Karpas-422 (cell line): ENCODE results near the gene PRRX1. TPM values are rescaled to one million over a fixed set of nuclear protein-coding genes. Genes with fewer than 3 reads are reported as not detected.

Experiments
- DNase-seq: peaks from one replicate; pipeline ENCODE4 v3.0.0-alpha.2; 2015
- H2AFZ ChIP-seq: fragments of 200-600 bp; sonication (generic); 2 replicates; pipeline ENCODE4 v1.6.1; 2014; ENCODE audit warnings: antibody characterized with exemption, low read length, mixed read lengths
- H3K27ac ChIP-seq: fragments of 200-600 bp; sonication (generic); 2 replicates; pipeline ENCODE4 v1.5.1; 2014; ENCODE audit warnings: mild to moderate bottlenecking, low read length, moderate library complexity
- H3K27me3 ChIP-seq: fragments of 200-600 bp; sonication (generic); 2 replicates; pipeline ENCODE4 v1.6.1; 2014; ENCODE audit warnings: low read length, mixed read lengths
- H3K36me3 ChIP-seq: fragments of 200-600 bp; sonication (generic); 2 replicates; pipeline ENCODE4 v1.6.1; 2014; ENCODE audit warnings: low read length, mixed read lengths; ENCODE audit not compliant: insufficient read depth
- H3K4me1 ChIP-seq: fragments of 200-600 bp; sonication (generic); 2 replicates; pipeline ENCODE4 v1.6.1; 2014; ENCODE audit warnings: mild to moderate bottlenecking, low read length, mixed read lengths
- H3K4me2 ChIP-seq: fragments of 200-600 bp; sonication (generic); 2 replicates; pipeline ENCODE4 v1.6.1; 2014; ENCODE audit warnings: low read length, low read depth, mild to moderate bottlenecking; ENCODE audit not compliant: poor library complexity, severe bottlenecking
- H3K4me3 ChIP-seq: fragments of 200-600 bp; sonication (generic); 2 replicates; pipeline ENCODE4 v1.5.1; 2014; ENCODE audit warnings: mild to moderate bottlenecking, antibody characterized with exemption, low read length, mixed read lengths
- H3K79me2 ChIP-seq: fragments of 200-600 bp; sonication (generic); 2 replicates; pipeline ENCODE4 v1.6.1; 2014; ENCODE audit warnings: mild to moderate bottlenecking, low read length, mixed read lengths
- H3K9ac ChIP-seq: fragments of 200-600 bp; sonication (generic); 2 replicates; pipeline ENCODE4 v1.6.0; 2014; ENCODE audit warnings: low read length
- H3K9me2 ChIP-seq: fragments of 200-600 bp; sonication (generic), shearing (Covaris generic); replicated peaks from 2 replicates; pipeline ENCODE4 v1.6.0; 2014; ENCODE audit warnings: mild to moderate bottlenecking, low read length, moderate library complexity; ENCODE audit not compliant: insufficient read depth
- H3K9me3 ChIP-seq: fragments of 300-700, 200-600 bp; sonication (generic); 2 replicates; pipeline ENCODE4 v1.6.1; 2014; ENCODE audit warnings: low read length, mixed read lengths
- H4K20me1 ChIP-seq: fragments of 200-600 bp; sonication (generic); 2 replicates; pipeline ENCODE4 v1.6.1; 2014; ENCODE audit warnings: mild to moderate bottlenecking, antibody characterized with exemption, low read length, low read depth; ENCODE audit not compliant: insufficient read depth
- total RNA-seq: library from RNA; depleted of rRNA; stranded (reverse); fragments of >200 nt; shearing (Covaris generic); gene quantifications from 2 replicates; pipeline ENCODE4 v1.2.3, GENCODE V29; 2014; ENCODE audit warnings: low replicate concordance

The PRRX1 gene
- total RNA-seq, 1 experiment from 2014 or later: not detected

GRCh38 chr1:170676628-170677027 is 12.7 kb downstream of the PRRX1 start:
- no peak overlapping the region for H3K4me3 ChIP-seq
- DNase-seq: no peak
- no peaks in the 10 kb centered on the region for H3K36me3 ChIP-seq
- H3K27me3 ChIP-seq: no peaks in the 10 kb centered on the region
- H3K27ac ChIP-seq: no peak overlapping the region
- no peak overlapping the region for H3K4me2 ChIP-seq
- H3K9ac ChIP-seq: no peak overlapping the region
- H2AFZ ChIP-seq: no peak overlapping the region
- no peaks in the 10 kb centered on the region for H3K4me1 ChIP-seq
- no peaks in the 10 kb centered on the region for H4K20me1 ChIP-seq
- H3K9me3 ChIP-seq: no peaks in the 10 kb centered on the region
- no peaks in the 10 kb centered on the region for H3K79me2 ChIP-seq
- H3K9me2 ChIP-seq: no peaks in the 10 kb centered on the region

- Histone ChIP-seq H3K27ac (no peak overlapping the region), H3K4me3 (no peak overlapping the region), H3K36me3 (no peaks in the 10 kb centered on the region), H3K4me1 (no peaks in the 10 kb centered on the region), H4K20me1 (no peaks in the 10 kb centered on the region), H3K9ac (no peak overlapping the region), H3K79me2 (no peaks in the 10 kb centered on the region), H2AFZ (no peak overlapping the region), H3K27me3 (no peaks in the 10 kb centered on the region), H3K9me2 (no peaks in the 10 kb centered on the region), H3K4me2 (no peak overlapping the region), H3K9me3 (no peaks in the 10 kb centered on the region)
- no peak for DNase-seq
Measured at GRCh38 chr1:170678027-170678600, 14.2 kb downstream of the PRRX1 start.

- no peaks in the 10 kb centered on the region for H3K4me1 ChIP-seq
Measured at GRCh38 chr1:170680428-170680827, 16.5 kb downstream of the PRRX1 start.

GRCh38 chr1:170682169-170682568 is 18.2 kb downstream of the PRRX1 start:
- Histone ChIP-seq H3K4me2 (no peak overlapping the region), H4K20me1 (no peaks in the 10 kb centered on the region), H3K9me3 (no peaks in the 10 kb centered on the region), H3K4me1 (no peaks in the 10 kb centered on the region), H3K4me3 (no peak overlapping the region), H2AFZ (no peak overlapping the region), H3K36me3 (no peaks in the 10 kb centered on the region), H3K9ac (no peak overlapping the region), H3K9me2 (no peaks in the 10 kb centered on the region), H3K27ac (no peak overlapping the region), H3K79me2 (no peaks in the 10 kb centered on the region), H3K27me3 (no peaks in the 10 kb centered on the region)
- DNase-seq: no peak

More at GRCh38 chr1:170680428-170680827, 16.5 kb downstream of the PRRX1 start:
- Histone ChIP-seq H3K79me2 (no peaks in the 10 kb centered on the region), H3K9me3 (no peaks in the 10 kb centered on the region), H3K4me2 (no peak overlapping the region), H3K27me3 (no peaks in the 10 kb centered on the region), H2AFZ (no peak overlapping the region), H3K4me3 (no peak overlapping the region), H3K36me3 (no peaks in the 10 kb centered on the region), H3K9me2 (no peaks in the 10 kb centered on the region), H3K27ac (no peak overlapping the region), H3K9ac (no peak overlapping the region), H4K20me1 (no peaks in the 10 kb centered on the region)
- no peak for DNase-seq

- Histone ChIP-seq H3K27me3 (no peaks in the 10 kb centered on the region), H3K9me3 (no peaks in the 10 kb centered on the region), H3K4me2 (no peak overlapping the region), H4K20me1 (no peaks in the 10 kb centered on the region), H3K4me3 (no peak overlapping the region), H3K36me3 (no peaks in the 10 kb centered on the region), H2AFZ (no peak overlapping the region), H3K4me1 (no peaks in the 10 kb centered on the region), H3K27ac (no peak overlapping the region), H3K9me2 (no peaks in the 10 kb centered on the region), H3K9ac (no peak overlapping the region), H3K79me2 (no peaks in the 10 kb centered on the region)
- DNase-seq: no peak
Measured at GRCh38 chr1:170682809-170683208, 18.9 kb downstream of the PRRX1 start.

- H3K79me2 ChIP-seq: no peaks in the 10 kb centered on the region
- no peak for DNase-seq
- H3K9ac ChIP-seq: no peak overlapping the region
- no peak overlapping the region for H3K4me3 ChIP-seq
- H4K20me1 ChIP-seq: no peaks in the 10 kb centered on the region
- H3K4me2 ChIP-seq: no peak overlapping the region
- no peak overlapping the region for H2AFZ ChIP-seq
- no peaks in the 10 kb centered on the region for H3K9me2 ChIP-seq
- no peak overlapping the region for H3K27ac ChIP-seq
- no peaks in the 10 kb centered on the region for H3K9me3 ChIP-seq
- H3K4me1 ChIP-seq: no peaks in the 10 kb centered on the region
- no peaks in the 10 kb centered on the region for H3K36me3 ChIP-seq
- H3K27me3 ChIP-seq: no peaks in the 10 kb centered on the region
Measured at GRCh38 chr1:170685166-170685565, 21.2 kb downstream of the PRRX1 start.

GRCh38 chr1:170686291-170686690 is 22.4 kb downstream of the PRRX1 start:
- H3K9me3 ChIP-seq: no peaks in the 10 kb centered on the region
- no peaks in the 10 kb centered on the region for H3K36me3 ChIP-seq
- no peak overlapping the region for H3K27ac ChIP-seq
- H3K9ac ChIP-seq: no peak overlapping the region
- no peak for DNase-seq
- H2AFZ ChIP-seq: no peak overlapping the region
- H3K9me2 ChIP-seq: no peaks in the 10 kb centered on the region
- H3K4me3 ChIP-seq: no peak overlapping the region
- H3K4me1 ChIP-seq: no peaks in the 10 kb centered on the region
- H3K27me3 ChIP-seq: no peaks in the 10 kb centered on the region
- no peaks in the 10 kb centered on the region for H4K20me1 ChIP-seq
- H3K4me2 ChIP-seq: no peak overlapping the region
- no peaks in the 10 kb centered on the region for H3K79me2 ChIP-seq

GRCh38 chr1:170687621-170688020 is 23.7 kb downstream of the PRRX1 start:
- Histone ChIP-seq H3K9me2 (no peaks in the 10 kb centered on the region), H4K20me1 (no peaks in the 10 kb centered on the region), H3K27me3 (no peaks in the 10 kb centered on the region), H3K79me2 (no peaks in the 10 kb centered on the region), H3K9ac (no peak overlapping the region), H3K9me3 (no peaks in the 10 kb centered on the region), H3K27ac (no peak overlapping the region), H3K4me1 (no peaks in the 10 kb centered on the region), H3K4me3 (no peak overlapping the region), H2AFZ (no peak overlapping the region), H3K36me3 (no peaks in the 10 kb centered on the region), H3K4me2 (no peak overlapping the region)
- DNase-seq: no peak

GRCh38 chr1:170691258-170691657 is 27.3 kb downstream of the PRRX1 start:
- H3K27ac ChIP-seq: no peak overlapping the region
- H3K27me3 ChIP-seq: 0 out of 2 replicates have a peak, but pooled peaks cover 3% of the 10 kb centered on the region
- no peaks in the 10 kb centered on the region for H4K20me1 ChIP-seq
- H3K4me3 ChIP-seq: no peak overlapping the region
- H3K9me3 ChIP-seq: no peaks in the 10 kb centered on the region
- no peak overlapping the region for H2AFZ ChIP-seq
- H3K9ac ChIP-seq: no peak overlapping the region
- no peak overlapping the region for H3K4me2 ChIP-seq
- no peak for DNase-seq
- no peaks in the 10 kb centered on the region for H3K79me2 ChIP-seq
- no peaks in the 10 kb centered on the region for H3K4me1 ChIP-seq
- no peaks in the 10 kb centered on the region for H3K9me2 ChIP-seq
- no peaks in the 10 kb centered on the region for H3K36me3 ChIP-seq
